ENCODE results near the gene SENP3.

SENP3 gene

DNA sequence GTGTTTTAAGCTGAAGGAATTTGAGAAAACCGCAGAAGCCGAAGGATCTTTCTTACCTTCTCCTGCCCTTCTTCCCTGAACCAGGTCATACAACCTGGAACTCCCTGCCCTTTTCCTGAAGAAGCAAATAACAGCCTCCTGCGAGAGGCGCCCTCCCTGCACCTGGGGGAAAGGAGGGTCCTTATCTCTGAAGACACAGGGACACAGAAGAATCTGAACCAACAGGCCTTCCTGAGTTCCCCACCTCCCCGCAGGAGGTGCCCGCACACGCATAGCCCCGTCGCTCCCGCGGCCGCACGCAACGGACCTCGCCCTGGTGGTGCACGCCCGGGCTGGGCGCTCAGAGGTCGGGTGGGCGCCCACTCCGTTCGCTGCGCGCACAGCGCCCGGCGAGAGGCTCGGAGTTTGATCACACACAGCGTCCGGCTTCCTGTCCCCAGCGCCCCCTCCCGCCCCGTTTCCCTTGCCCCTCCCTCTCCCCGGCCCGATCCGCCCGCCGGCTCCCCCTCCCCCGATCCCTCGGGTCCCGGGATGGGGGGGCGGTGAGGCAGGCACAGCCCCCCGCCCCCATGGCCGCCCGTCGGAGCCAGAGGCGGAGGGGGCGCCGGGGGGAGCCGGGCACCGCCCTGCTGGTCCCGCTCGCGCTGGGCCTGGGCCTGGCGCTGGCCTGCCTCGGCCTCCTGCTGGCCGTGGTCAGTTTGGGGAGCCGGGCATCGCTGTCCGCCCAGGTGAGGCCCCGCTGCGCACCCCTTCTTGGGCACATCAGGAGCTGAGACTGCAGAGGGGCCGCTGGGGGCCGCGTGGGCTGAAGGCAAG is 12.9 kb upstream of the SENP3 start, which contains the start of gene TNFSF12:
TNFSF12 (plus strand) TSS at position 474 of the 816 bp plus-strand sequence; CDS start at position 570, 96 bp downstream.
- FAIRE-seq (no peak), DNase-seq (ENCODE audit: insufficient read length, low spot score) (no peak)
- TF ChIP-seq, protein P1, sequence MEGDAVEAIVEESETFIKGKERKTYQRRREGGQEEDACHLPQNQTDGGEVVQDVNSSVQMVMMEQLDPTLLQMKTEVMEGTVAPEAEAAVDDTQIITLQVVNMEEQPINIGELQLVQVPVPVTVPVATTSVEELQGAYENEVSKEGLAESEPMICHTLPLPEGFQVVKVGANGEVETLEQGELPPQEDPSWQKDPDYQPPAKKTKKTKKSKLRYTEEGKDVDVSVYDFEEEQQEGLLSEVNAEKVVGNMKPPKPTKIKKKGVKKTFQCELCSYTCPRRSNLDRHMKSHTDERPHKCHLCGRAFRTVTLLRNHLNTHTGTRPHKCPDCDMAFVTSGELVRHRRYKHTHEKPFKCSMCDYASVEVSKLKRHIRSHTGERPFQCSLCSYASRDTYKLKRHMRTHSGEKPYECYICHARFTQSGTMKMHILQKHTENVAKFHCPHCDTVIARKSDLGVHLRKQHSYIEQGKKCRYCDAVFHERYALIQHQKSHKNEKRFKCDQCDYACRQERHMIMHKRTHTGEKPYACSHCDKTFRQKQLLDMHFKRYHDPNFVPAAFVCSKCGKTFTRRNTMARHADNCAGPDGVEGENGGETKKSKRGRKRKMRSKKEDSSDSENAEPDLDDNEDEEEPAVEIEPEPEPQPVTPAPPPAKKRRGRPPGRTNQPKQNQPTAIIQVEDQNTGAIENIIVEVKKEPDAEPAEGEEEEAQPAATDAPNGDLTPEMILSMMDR (IDR thresholded peaks at IDR 0.05; ENCODE audit: insufficient read depth, missing control alignments): no peak

DNA sequence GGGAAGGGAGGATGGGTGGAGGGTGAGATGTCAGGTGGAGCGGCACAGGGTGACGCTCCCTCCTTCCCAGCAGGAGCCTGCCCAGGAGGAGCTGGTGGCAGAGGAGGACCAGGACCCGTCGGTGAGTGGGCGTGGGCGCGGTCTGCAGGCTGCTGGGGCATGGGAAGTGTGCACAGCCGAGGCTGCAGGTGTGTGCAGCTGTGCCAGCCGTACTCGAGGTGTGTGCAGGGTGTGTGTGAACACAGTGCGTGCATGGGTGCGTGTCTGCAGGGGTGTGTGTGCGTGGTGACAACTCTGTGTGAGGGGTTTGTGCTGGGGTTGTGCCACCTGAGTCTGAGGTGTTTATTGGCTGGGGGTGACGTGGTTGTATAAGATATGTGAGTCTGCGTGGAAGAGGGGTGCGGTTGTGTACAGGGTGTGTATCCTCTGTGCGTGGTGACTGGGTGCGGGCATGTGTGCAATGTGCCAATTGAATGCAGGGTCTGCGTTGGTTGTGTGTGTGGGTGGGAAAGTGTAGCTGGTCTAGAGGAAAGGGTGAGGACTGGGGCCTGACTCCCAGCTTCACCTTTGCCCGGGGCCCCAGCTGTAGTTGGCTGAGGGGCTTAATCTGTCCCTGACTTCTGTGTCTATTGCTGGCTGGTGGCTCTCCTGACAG is 12.2 kb upstream of the SENP3 start:
- FAIRE-seq: no peak
- TF ChIP-seq, protein P1 (IDR thresholded peaks at IDR 0.05; ENCODE audit: insufficient read depth, missing control alignments): no peak
- DNase-seq (ENCODE audit: insufficient read length, low spot score): no peak

DNA sequence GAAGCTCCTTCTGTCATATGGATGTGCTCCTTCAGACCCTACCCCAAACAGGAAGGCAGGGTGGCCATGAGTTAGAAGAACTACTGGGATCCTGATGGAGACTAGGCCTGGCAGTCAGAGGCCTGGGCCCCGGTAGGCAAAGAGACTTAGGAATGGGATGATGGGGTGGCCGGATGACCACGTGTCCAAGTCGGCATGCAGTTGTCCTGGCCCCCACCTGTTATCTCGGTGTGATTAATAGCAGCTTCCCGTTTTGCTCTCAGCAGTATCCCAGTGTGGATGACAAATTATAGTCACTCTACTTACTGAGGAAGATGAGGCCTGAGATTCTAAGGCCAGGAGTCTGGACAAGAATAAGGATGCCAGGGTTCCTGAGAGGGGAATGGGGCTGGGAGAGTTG is 11.4 kb upstream of the SENP3 start:
- TF ChIP-seq, protein P1 (IDR thresholded peaks at IDR 0.05; ENCODE audit: insufficient read depth, missing control alignments): no peak
- DNase-seq (ENCODE audit: insufficient read length, low spot score) (no peak), FAIRE-seq (no peak)

DNA sequence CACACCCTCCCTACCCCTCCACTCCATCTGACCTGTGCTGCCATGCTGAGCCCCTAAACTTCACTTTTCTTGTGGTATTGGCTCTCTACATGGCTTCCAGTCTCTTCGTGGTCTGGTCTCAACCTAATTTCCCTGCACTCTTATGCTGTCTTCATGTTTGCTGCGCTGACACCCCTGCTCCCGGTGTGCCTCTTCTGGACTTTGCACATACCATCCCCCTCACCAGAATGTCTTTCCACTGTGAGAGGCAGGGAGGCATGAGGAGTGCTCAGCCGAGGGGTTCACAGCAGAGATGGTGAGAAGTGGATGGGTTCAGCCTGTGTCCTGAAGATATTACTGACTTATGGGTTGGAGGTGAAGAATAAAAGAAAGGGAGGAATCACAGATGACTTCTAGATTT is 10.3 kb upstream of the SENP3 start:
- TF ChIP-seq, protein P1 (IDR thresholded peaks at IDR 0.05; ENCODE audit: insufficient read depth, missing control alignments): no peak
- DNase-seq (ENCODE audit: insufficient read length, low spot score) (no peak), FAIRE-seq (no peak)

DNA sequence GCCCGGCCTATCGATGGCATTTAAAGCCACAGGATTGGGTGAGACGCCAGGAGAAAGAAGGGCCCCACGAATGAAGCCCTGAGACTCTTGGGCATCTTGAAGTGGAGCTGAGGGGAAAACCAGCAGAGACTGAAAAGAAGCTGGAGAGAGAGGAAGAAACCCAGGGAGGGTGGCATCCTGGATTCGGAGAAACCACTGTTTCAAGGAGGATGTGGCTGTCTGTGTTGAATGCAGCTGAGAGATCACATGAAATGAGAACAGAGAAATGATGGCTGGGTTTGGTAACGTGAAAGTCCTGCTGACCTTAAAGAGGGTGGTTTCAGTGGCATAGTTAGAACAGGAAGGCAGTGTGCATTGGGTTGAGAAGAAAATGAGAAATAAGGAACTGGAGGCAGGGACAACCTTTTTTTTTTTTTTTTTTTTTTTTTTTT is 9.1 kb upstream of the SENP3 start:
- no peak for FAIRE-seq
- TF ChIP-seq, protein P1 (IDR thresholded peaks at IDR 0.05; ENCODE audit: insufficient read depth, missing control alignments): no peak
- no peak for DNase-seq (ENCODE audit: insufficient read length, low spot score)

DNA sequence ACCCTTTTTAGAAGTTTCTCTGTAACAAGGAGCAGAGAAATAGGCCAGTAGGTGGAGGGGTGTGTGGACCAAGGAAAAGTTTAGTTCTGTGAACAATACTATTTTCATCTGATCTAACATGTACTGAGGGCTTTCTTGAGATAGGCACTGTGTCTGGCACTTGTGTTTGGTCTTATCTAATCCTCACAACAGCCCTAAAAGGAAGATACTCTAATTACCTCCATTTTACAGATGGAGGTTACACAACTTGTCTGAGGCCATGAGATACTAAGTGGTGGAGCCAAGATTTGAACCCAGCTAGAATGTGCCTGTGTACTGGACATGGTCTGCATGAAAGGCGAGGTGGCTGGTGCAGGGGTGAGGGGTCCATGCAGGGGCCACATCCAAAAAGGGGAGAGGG is 8.4 kb upstream of the SENP3 start:
- TF ChIP-seq, protein P1 (IDR thresholded peaks at IDR 0.05; ENCODE audit: insufficient read depth, missing control alignments): no peak
- DNase-seq (ENCODE audit: insufficient read length, low spot score) (no peak), FAIRE-seq (no peak)

Measured in D721Med (cell line).